ENCODE data around the gene CPXM2.

CPXM2 gene

GRCh38 chr10:123774132-123774742 lies 117.4 kb downstream of the CPXM2 start:
- no peak overlapping the region for H3K4me3 ChIP-seq (ENCODE audit: low read length)
- H3K4me2 ChIP-seq (ENCODE audit: low read length): no peak overlapping the region
- H3K36me3 ChIP-seq (ENCODE audit: insufficient read depth, low read length): no peaks in the 10 kb centered on the region
- no peaks in the 10 kb centered on the region for H3K4me1 ChIP-seq (ENCODE audit: control insufficient read depth, insufficient read depth, low read length)
- no peak overlapping the region for H3K9ac ChIP-seq (ENCODE audit: low read depth, low read length)
- no peaks in the 10 kb centered on the region for H3K27me3 ChIP-seq (ENCODE audit: control insufficient read depth, insufficient read depth, low read length)
- H3K9me3 ChIP-seq (replicated peaks; ENCODE audit: low read length): peaks cover 4% of the 10 kb centered on the region

GRCh38 chr10:123772645-123773508 lies 118.7 kb downstream of the CPXM2 start:
- Histone ChIP-seq H3K9me3 (replicated peaks; ENCODE audit: low read length) (peaks cover 4% of the 10 kb centered on the region), H3K9ac (ENCODE audit: low read depth, low read length) (no peak overlapping the region)

DNA sequence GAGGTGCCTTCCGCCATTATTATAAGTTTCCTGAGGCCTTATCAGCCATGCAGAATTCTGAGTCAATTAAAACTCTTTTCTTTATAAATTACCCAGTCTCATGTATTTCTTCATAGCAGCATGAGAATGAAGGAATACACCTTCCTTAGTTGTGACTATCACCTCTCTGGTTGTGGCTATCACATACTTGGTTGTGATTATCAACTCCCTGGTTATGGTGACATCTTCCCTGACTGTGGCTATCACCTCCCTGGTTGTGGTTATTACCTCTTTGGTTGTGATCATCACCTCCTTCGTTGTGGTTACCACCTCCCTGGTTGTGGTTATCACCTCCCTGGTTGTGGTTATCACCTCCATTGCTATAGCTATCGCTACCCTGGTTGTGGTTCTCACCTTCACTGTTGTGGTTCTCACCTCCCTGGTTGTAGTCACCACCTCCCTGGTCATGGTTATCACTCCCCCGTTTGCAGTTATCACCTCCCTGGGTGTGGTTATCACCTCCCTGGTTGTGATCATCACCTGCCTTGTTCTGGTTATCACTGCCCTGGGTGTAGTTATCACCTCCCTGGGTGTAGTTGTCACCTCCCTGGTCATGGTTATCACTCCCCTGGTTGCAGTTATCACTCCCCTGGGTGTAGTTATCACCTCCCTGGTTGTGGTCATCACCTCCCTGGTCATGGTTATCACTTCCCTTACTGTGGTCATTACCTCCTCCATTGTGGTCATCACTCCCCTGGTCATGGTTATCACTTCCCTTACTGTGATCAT lies 119.5 kb downstream of the CPXM2 start:
- Histone ChIP-seq H3K4me1 (ENCODE audit: control insufficient read depth, insufficient read depth, low read length) (no peaks in the 10 kb centered on the region), H3K4me2 (ENCODE audit: low read length) (no peak overlapping the region), H3K9me3 (replicated peaks; ENCODE audit: low read length) (peaks cover 4% of the 10 kb centered on the region), H3K27me3 (ENCODE audit: control insufficient read depth, insufficient read depth, low read length) (no peaks in the 10 kb centered on the region), H3K9ac (ENCODE audit: low read depth, low read length) (no peak overlapping the region), H3K4me3 (ENCODE audit: low read length) (no peak overlapping the region), H3K36me3 (ENCODE audit: insufficient read depth, low read length) (no peaks in the 10 kb centered on the region)

More at GRCh38 chr10:123772645-123773508, 118.7 kb downstream of the CPXM2 start:
- Histone ChIP-seq H3K4me3 (ENCODE audit: low read length) (no peak overlapping the region), H3K4me2 (ENCODE audit: low read length) (no peak overlapping the region), H3K27me3 (ENCODE audit: control insufficient read depth, insufficient read depth, low read length) (no peaks in the 10 kb centered on the region), H3K4me1 (ENCODE audit: control insufficient read depth, insufficient read depth, low read length) (no peaks in the 10 kb centered on the region), H3K36me3 (ENCODE audit: insufficient read depth, low read length) (no peaks in the 10 kb centered on the region)

GRCh38 chr10:123769647-123770046 lies 122.0 kb downstream of the CPXM2 start:
- Histone ChIP-seq H3K36me3 (ENCODE audit: insufficient read depth, low read length) (no peaks in the 10 kb centered on the region), H3K4me3 (ENCODE audit: low read length) (no peak overlapping the region), H3K9me3 (replicated peaks; ENCODE audit: low read length) (peaks cover 4% of the 10 kb centered on the region), H3K4me2 (ENCODE audit: low read length) (no peak overlapping the region), H3K9ac (ENCODE audit: low read depth, low read length) (no peak overlapping the region), H3K27me3 (ENCODE audit: control insufficient read depth, insufficient read depth, low read length) (no peaks in the 10 kb centered on the region), H3K4me1 (ENCODE audit: control insufficient read depth, insufficient read depth, low read length) (no peaks in the 10 kb centered on the region)

GRCh38 chr10:123766761-123767160 lies 124.8 kb downstream of the CPXM2 start:
- no peak overlapping the region for H3K4me2 ChIP-seq (ENCODE audit: low read length)
- no peaks in the 10 kb centered on the region for H3K27me3 ChIP-seq (ENCODE audit: control insufficient read depth, insufficient read depth, low read length)
- no peaks in the 10 kb centered on the region for H3K9me3 ChIP-seq (replicated peaks; ENCODE audit: low read length)
- no peaks in the 10 kb centered on the region for H3K36me3 ChIP-seq (ENCODE audit: insufficient read depth, low read length)
- H3K9ac ChIP-seq (ENCODE audit: low read depth, low read length): no peak overlapping the region
- no peak overlapping the region for H3K4me3 ChIP-seq (ENCODE audit: low read length)
- H3K4me1 ChIP-seq (ENCODE audit: control insufficient read depth, insufficient read depth, low read length): no peaks in the 10 kb centered on the region

DNA sequence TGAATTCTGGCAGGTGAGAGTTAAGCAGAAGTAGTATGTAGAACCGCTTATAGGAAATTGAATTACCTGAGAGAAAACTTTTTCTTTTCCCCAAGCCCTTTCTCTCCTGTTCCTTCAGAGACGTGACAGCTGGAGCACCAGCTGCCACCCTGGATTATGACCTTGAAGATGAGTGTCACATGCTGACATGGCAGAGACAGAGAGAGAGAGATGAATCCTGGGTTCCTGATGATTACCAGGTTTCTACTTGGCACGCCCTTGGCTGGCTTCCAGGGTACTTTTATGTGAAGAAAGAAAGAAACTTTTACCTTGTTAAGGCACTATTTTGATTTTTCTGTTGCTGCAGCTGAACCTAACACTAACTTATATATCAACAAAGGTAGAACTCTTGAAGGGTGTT lies 125.6 kb downstream of the CPXM2 start:
- H3K4me1 ChIP-seq (ENCODE audit: control insufficient read depth, insufficient read depth, low read length): no peaks in the 10 kb centered on the region
- no peaks in the 10 kb centered on the region for H3K9me3 ChIP-seq (replicated peaks; ENCODE audit: low read length)
- no peak overlapping the region for H3K4me2 ChIP-seq (ENCODE audit: low read length)
- H3K27me3 ChIP-seq (ENCODE audit: control insufficient read depth, insufficient read depth, low read length): no peaks in the 10 kb centered on the region
- no peak overlapping the region for H3K4me3 ChIP-seq (ENCODE audit: low read length)
- H3K9ac ChIP-seq (ENCODE audit: low read depth, low read length): no peak overlapping the region
- no peaks in the 10 kb centered on the region for H3K36me3 ChIP-seq (ENCODE audit: insufficient read depth, low read length)

- Histone ChIP-seq H3K27me3 (ENCODE audit: control insufficient read depth, insufficient read depth, low read length) (no peaks in the 10 kb centered on the region), H3K4me1 (ENCODE audit: control insufficient read depth, insufficient read depth, low read length) (no peaks in the 10 kb centered on the region), H3K9me3 (replicated peaks; ENCODE audit: low read length) (peaks cover 2% of the 10 kb centered on the region), H3K4me3 (ENCODE audit: low read length) (no peak overlapping the region), H3K36me3 (ENCODE audit: insufficient read depth, low read length) (no peaks in the 10 kb centered on the region), H3K4me2 (ENCODE audit: low read length) (no peak overlapping the region), H3K9ac (ENCODE audit: low read depth, low read length) (no peak overlapping the region)
Observed at GRCh38 chr10:123761666-123762230, 129.9 kb downstream of the CPXM2 start.

- Histone ChIP-seq H3K4me1 (ENCODE audit: control insufficient read depth, insufficient read depth, low read length) (no peaks in the 10 kb centered on the region), H3K9ac (ENCODE audit: low read depth, low read length) (no peak overlapping the region), H3K27me3 (ENCODE audit: control insufficient read depth, insufficient read depth, low read length) (no peaks in the 10 kb centered on the region), H3K4me2 (ENCODE audit: low read length) (no peak overlapping the region), H3K36me3 (ENCODE audit: insufficient read depth, low read length) (no peaks in the 10 kb centered on the region), H3K4me3 (ENCODE audit: low read length) (no peak overlapping the region), H3K9me3 (replicated peaks; ENCODE audit: low read length) (peaks cover 2% of the 10 kb centered on the region)
Observed at GRCh38 chr10:123761038-123761428, 130.6 kb downstream of the CPXM2 start.

DNA sequence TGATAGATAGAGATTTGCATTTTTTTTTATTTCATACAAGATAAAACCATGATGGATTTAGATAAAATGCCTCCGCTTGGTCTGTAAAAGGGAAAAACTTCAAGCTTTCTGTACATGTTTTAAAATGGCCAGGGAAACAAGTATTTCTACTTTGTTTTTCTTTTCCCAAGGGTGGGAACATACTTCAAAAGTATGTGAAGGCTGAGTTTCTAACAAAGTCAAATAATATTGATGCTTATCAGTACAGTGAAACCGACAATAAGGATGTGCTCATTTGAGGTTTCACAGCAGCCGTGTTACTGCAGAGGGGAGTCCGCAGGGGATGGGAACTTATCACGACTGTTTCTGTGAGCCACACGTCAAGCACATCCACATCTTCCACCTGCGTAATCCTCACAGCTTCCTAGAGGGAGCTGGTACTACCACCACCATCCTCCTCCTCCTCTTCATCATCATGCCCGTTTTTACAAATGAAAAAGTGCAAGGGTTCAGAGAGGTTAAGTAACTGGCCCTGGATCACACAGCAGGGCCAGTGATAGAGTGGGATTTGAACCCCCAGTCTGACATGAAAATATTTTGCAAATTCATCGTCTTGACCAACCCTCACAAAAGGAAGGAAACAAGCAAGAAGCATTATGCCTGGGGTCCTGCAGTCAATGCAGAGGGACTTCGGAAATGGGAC lies 131.1 kb downstream of the CPXM2 start:
- peaks cover 2% of the 10 kb centered on the region for H3K9me3 ChIP-seq (replicated peaks; ENCODE audit: low read length)
- no peaks in the 10 kb centered on the region for H3K36me3 ChIP-seq (ENCODE audit: insufficient read depth, low read length)
- H3K9ac ChIP-seq (ENCODE audit: low read depth, low read length): no peak overlapping the region
- H3K27me3 ChIP-seq (ENCODE audit: control insufficient read depth, insufficient read depth, low read length): no peaks in the 10 kb centered on the region
- no peak overlapping the region for H3K4me2 ChIP-seq (ENCODE audit: low read length)
- no peaks in the 10 kb centered on the region for H3K4me1 ChIP-seq (ENCODE audit: control insufficient read depth, insufficient read depth, low read length)
- no peak overlapping the region for H3K4me3 ChIP-seq (ENCODE audit: low read length)

DNA sequence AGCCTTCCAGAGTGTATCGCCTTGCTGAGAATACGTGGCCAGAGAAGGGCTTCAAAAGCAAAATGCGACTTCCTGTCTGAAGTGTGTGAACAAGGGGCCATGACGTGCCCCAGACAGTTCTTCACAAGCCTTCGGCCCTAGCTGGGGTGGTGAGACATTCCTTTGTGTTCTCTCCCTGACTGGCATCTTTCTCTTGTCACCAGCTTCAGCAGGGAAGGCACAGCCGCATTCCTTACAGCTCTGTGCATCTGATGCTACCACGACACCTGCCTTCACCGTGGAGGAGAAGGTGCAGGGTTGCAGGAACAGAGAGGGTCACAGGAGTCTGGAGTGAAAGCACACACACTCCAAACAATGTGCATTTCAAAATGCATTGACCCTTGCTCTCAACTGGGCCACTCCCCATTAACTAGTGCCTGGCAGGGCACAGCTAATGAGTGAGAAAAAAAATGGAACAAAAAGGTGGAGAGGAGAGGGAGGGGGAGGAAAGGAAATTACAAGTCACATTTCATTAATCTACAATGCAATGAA lies 132.0 kb downstream of the CPXM2 start:
- H3K9ac ChIP-seq (ENCODE audit: low read depth, low read length): no peak overlapping the region
- no peak overlapping the region for H3K4me3 ChIP-seq (ENCODE audit: low read length)
- no peaks in the 10 kb centered on the region for H3K27me3 ChIP-seq (ENCODE audit: control insufficient read depth, insufficient read depth, low read length)
- H3K4me1 ChIP-seq (ENCODE audit: control insufficient read depth, insufficient read depth, low read length): no peaks in the 10 kb centered on the region
- H3K9me3 ChIP-seq (replicated peaks; ENCODE audit: low read length): peaks cover 6% of the 10 kb centered on the region
- no peak overlapping the region for H3K4me2 ChIP-seq (ENCODE audit: low read length)
- no peaks in the 10 kb centered on the region for H3K36me3 ChIP-seq (ENCODE audit: insufficient read depth, low read length)

DNA sequence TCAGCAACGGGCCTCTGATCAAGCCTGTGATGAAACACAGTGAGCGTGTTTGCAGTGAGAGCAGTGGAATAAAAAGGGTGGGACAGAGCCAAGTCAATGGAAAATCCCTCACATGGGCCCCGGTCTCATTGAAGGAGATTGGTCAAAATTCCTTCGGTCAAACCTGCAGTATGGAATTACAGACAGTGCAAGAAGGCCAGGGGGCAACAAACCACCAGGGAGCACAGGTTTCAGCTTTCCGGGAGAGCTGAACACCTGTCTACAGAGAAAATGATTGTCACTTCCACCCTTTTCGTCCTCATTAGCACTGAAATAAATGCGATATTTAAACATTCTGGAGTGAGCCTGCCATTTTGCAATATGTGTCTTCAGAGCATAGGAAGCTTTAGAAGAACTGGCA lies 132.6 kb downstream of the CPXM2 start:
- Histone ChIP-seq H3K4me3 (ENCODE audit: low read length) (no peak overlapping the region), H3K9me3 (replicated peaks; ENCODE audit: low read length) (peaks cover 9% of the 10 kb centered on the region), H3K27me3 (ENCODE audit: control insufficient read depth, insufficient read depth, low read length) (no peaks in the 10 kb centered on the region), H3K4me2 (ENCODE audit: low read length) (no peak overlapping the region), H3K4me1 (ENCODE audit: control insufficient read depth, insufficient read depth, low read length) (no peaks in the 10 kb centered on the region), H3K36me3 (ENCODE audit: insufficient read depth, low read length) (no peaks in the 10 kb centered on the region), H3K9ac (ENCODE audit: low read depth, low read length) (no peak overlapping the region)
